Measurements from ENCODE around the gene COX4I2.
"Not testable (repeated sequence)": the region's sequence is repeated elsewhere in the genome, so short reads cannot be mapped to it uniquely, and the experiment has no call there.

Gene COX4I2

DNA sequence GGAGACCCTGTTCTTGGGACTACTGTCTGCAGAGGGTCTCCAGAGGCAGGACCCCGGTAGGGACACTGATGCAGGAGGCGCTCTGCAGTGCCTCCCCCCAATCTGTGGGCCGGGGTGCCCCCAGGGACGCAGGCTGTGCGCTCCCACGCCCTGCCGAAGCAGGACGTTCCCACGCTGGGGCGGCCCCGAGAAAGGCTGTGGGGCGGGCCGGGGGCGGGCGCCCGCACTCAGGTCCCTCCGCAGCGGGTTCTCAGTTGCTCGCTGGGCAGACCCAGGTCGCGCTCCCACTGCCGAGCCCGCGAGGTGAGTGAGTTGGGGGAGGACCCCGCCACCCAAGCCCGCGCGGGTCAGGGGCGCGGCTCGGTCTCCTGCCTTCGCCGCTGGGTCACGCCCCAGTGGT lies at the start of gene COX4I2:
COX4I2 (plus strand) TSS at position 253 of the 400 bp plus-strand sequence. CDS start 1,106 bp downstream, outside the sequence.
- peaks cover 8% of the 10 kb centered on the region for H3K27me3 Mint-ChIP-seq (ENCODE audit: low read depth)

DNA sequence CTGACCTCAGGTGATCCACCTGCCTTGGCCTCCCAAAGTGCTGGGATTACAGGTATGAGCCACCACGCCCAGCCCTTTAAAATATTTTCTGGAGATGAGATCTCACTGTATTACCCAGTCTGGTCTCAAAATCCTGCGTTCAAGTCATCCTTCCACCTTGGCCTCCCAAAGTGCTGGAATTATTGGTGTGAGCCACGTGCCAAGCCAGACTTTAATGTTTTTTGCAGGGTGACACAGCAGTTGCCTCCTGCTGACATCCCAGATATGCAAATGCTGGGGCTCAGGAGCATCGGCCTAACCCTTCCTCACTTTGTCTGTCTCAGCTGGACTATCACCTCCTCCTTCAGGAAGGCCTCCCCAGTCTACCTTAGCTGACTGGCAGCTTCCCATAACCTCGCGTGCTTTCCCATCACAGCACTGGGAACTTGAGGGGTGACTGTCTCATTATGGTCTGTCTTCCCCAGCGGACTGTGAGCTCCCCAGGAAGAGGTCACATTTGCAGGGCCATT lies 46.9 kb upstream of the COX4I2 start:
- Mint-ChIP-seq H3K9me3 (no peaks in the 10 kb centered on the region), H3K4me3 (no peak overlapping the region), H3K4me1 (ENCODE audit: low read depth) (peaks cover 7% of the 10 kb centered on the region), H3K36me3 (ENCODE audit: low read depth) (no peaks in the 10 kb centered on the region), H3K27me3 (ENCODE audit: low read depth) (peaks cover 25% of the 10 kb centered on the region), H3K27ac (no peak overlapping the region)
- DNase-seq (ENCODE audit: low spot score), result no peak

More for the DNA sequence above, at the start of gene COX4I2:
- Mint-ChIP-seq H3K9me3 (no peaks in the 10 kb centered on the region), H3K36me3 (ENCODE audit: low read depth) (no peaks in the 10 kb centered on the region), H3K27ac (no peak within 1 kb of the TSS), H3K4me1 (ENCODE audit: low read depth) (peaks cover 2% of the 10 kb centered on the region), H3K4me3 (no peak within 1 kb of the TSS)
- DNase-seq (ENCODE audit: low spot score), result no peak

DNA sequence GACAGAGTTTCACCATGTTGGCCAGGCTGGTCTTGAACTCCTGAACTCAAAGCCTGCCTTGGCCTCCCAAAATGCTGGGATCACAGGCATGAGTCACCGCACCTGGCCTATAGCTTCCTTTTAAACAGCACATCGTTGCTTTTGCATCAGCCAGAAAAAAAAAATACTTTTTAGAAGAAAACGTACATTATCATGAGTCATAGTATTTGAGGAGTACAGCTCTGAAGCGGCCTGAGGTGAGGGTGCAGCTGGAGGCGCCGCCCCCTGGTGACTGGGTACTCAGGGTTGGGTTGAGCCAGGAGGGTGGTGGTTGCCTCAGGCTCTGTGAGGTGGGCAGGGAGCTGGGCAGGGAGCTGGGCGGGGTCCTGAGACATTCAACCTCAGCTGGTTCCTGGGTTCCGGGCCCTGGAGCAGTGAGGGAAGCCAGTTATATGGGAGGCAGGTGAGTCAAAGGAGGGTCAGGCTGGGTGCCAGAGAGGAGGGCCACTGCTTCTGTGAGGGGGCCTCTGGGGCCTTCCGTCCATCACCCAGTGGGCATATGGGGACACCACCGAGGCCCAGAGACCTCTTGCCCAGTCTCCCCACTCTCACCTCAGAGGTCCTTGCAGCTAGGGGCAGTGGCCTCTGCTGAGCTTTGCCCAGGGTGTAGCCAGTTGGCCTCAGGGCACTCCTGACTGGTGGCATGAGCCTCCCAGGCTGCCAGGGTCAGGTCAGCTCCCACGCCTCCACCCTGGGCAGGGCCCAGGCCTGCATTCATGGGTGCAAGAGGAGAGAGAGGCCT lies 44.3 kb upstream of the COX4I2 start:
- no peak overlapping the region for H3K4me3 Mint-ChIP-seq
- DNase-seq (ENCODE audit: low spot score), result no peak
- no peaks in the 10 kb centered on the region for H3K9me3 Mint-ChIP-seq
- no peaks in the 10 kb centered on the region for H3K36me3 Mint-ChIP-seq (ENCODE audit: low read depth)
- peaks cover under 1% of the 10 kb centered on the region for H3K4me1 Mint-ChIP-seq (ENCODE audit: low read depth)
- H3K27ac Mint-ChIP-seq, result no peak overlapping the region
- peaks cover 10% of the 10 kb centered on the region for H3K27me3 Mint-ChIP-seq (ENCODE audit: low read depth)

DNA sequence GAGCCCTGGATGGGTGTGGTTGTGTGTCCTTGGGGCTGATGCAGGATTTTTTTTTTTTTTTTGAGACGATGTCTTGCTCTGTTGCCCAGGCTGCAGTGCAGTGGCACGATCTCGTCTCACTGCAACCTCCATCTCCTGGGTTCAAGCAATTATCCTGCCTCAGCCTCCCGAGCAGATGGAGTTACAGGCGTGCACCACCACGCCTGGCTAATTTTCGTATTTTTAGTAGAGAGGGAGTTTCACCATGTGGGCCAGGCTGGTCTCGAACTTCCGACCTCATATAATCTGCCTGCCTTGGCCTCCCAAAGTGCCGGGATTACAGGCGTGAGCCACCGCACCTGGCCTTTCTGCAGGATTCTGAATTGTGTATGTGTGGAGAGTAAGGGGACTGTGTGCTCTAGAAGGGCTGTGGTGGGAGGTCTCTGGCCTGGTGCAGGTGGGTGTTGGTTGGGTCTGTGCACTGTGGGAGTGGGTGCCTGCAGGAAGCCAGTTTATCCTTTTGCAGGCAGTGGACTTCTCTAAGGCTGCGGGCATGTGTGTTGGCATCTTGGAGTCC lies 43.6 kb upstream of the COX4I2 start:
- no peaks in the 10 kb centered on the region for H3K9me3 Mint-ChIP-seq

DNA sequence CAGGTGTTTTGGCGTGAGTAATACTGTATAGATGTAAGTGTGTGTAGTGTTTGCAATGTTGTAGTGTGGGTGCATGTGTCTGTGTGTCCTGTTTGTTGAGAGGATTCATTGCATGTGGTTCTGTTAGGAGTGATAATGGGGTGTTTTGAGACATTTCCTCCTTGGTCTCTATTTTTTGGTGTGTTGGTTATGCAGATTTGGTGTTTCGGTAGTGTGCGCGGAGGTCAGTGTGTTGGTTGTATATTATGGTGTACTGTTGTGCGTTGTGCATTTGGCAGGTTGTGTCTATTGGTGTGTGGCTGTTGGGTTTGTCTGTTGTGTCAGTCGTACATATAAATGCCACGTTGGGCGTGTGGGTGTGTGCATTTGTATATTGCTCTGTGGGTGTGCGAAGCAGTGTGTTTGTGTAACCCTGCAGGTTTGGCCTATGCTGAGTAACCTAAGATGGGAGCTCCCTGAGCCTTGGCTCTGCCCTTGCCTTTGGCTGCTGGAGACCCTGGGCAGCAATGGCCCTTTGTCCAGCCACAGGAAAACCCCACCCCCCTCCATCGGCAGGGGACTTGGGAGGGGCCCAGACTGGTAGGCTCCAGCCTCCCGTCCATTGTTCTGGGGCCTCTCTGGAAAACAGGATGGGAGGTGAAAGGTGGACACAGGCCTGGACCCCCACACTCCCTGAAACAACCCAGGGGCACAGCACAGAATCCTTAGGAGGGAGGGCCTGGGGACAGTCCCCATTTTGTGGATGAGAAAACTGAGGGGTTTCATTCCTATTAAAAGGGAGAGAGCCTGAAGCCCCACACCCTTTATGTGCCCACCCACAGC lies 42.9 kb upstream of the COX4I2 start:
- peak overlapping the region; percentile 13 for H3K27ac Mint-ChIP-seq
- no peak overlapping the region for H3K4me3 Mint-ChIP-seq
- H3K36me3 Mint-ChIP-seq (ENCODE audit: low read depth), result no peaks in the 10 kb centered on the region
- H3K4me1 Mint-ChIP-seq (ENCODE audit: low read depth), result no peaks in the 10 kb centered on the region
- H3K9me3 Mint-ChIP-seq, result no peaks in the 10 kb centered on the region
- no peaks in the 10 kb centered on the region for H3K27me3 Mint-ChIP-seq (ENCODE audit: low read depth)
- DNase-seq (ENCODE audit: low spot score), result no peak

More for the DNA sequence above, 43.6 kb upstream of the COX4I2 start:
- peak overlapping the region; percentile 13 for H3K27ac Mint-ChIP-seq
- no peaks in the 10 kb centered on the region for H3K4me1 Mint-ChIP-seq (ENCODE audit: low read depth)
- no peaks in the 10 kb centered on the region for H3K36me3 Mint-ChIP-seq (ENCODE audit: low read depth)
- no peak overlapping the region for H3K4me3 Mint-ChIP-seq
- DNase-seq (ENCODE audit: low spot score), result no peak
- H3K27me3 Mint-ChIP-seq (ENCODE audit: low read depth), result peaks cover 4% of the 10 kb centered on the region

DNA sequence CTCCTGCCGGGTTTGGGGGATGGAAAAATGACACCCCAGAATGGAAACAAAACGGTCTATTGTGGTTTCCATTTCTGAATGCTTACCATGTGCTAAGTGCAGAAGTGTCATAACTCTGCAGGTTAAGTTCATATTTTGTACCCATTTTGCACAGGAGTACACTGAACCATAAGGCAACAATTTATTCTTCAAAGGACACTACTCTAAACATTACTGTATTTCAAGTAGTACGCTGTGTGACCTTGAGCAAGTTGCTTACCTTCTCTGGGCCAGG lies 42.4 kb upstream of the COX4I2 start:
- H3K4me3 Mint-ChIP-seq, result no peak overlapping the region
- no peaks in the 10 kb centered on the region for H3K4me1 Mint-ChIP-seq (ENCODE audit: low read depth)
- no peaks in the 10 kb centered on the region for H3K36me3 Mint-ChIP-seq (ENCODE audit: low read depth)
- H3K9me3 Mint-ChIP-seq, result no peaks in the 10 kb centered on the region
- H3K27me3 Mint-ChIP-seq (ENCODE audit: low read depth), result no peaks in the 10 kb centered on the region
- DNase-seq (ENCODE audit: low spot score), result no peak
- H3K27ac Mint-ChIP-seq, result no peak overlapping the region

DNA sequence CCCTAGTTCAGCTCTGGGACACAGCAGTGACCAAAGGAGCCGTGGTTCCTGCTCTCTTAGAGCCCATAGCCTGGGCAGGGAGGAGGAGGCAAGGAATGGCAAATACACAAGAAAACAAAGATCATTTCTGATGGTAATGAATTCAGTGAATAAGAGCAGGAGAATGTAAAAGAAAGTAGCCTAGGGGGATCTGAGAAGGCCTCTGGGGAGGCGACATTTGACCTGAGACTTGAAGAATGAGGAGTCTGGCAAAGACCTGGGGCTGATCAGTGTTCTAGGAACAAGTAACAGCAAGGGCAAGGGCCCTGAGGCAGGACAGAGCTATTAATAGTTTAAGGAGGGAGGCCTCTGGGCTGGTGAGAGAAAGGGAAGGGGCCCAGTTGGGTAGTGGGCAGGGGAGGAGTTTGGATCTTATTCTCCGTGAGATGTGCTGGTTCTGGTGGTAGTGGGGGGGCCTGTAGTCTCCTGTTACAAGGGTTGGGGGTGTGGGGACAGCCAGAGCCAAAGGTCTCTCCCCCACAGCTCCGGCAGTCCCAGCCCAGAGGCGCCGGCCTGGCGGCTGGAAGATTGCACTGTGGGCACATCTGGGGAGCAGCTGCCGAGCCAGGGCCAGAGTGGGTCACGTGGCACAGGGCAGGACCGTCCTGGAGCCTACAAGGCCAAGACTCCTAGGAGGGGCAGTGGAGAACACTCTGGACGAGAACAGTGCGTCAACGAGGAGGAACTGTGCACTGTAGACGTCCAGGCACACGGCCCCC lies 41.9 kb upstream of the COX4I2 start:
- Mint-ChIP-seq H3K9me3 (no peaks in the 10 kb centered on the region), H3K4me1 (ENCODE audit: low read depth) (no peaks in the 10 kb centered on the region), H3K4me3 (no peak overlapping the region), H3K27ac (no peak overlapping the region), H3K36me3 (ENCODE audit: low read depth) (no peaks in the 10 kb centered on the region), H3K27me3 (ENCODE audit: low read depth) (no peaks in the 10 kb centered on the region)
- DNase-seq (ENCODE audit: low spot score), result no peak

DNA sequence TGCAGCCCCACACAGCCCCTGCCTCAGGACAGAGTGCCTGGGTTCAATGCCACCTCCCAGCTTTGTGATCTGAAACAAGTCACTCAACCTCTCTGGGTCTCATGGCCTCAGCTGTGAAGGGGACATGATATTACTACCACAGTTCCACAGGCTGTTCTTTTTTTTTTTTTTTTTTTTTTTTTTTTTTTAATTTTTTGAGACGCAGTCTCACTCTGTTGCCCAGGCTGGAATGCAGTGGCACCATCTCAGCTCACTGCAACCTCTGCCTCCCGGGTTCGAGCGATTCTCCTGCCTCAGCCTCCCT lies 41.3 kb upstream of the COX4I2 start:
- not testable (repeated sequence) for H3K27ac Mint-ChIP-seq; H3K27me3 Mint-ChIP-seq (ENCODE audit: low read depth); H3K9me3 Mint-ChIP-seq; H3K4me1 Mint-ChIP-seq (ENCODE audit: low read depth); H3K4me3 Mint-ChIP-seq; H3K36me3 Mint-ChIP-seq (ENCODE audit: low read depth); DNase-seq (ENCODE audit: low spot score)

DNA sequence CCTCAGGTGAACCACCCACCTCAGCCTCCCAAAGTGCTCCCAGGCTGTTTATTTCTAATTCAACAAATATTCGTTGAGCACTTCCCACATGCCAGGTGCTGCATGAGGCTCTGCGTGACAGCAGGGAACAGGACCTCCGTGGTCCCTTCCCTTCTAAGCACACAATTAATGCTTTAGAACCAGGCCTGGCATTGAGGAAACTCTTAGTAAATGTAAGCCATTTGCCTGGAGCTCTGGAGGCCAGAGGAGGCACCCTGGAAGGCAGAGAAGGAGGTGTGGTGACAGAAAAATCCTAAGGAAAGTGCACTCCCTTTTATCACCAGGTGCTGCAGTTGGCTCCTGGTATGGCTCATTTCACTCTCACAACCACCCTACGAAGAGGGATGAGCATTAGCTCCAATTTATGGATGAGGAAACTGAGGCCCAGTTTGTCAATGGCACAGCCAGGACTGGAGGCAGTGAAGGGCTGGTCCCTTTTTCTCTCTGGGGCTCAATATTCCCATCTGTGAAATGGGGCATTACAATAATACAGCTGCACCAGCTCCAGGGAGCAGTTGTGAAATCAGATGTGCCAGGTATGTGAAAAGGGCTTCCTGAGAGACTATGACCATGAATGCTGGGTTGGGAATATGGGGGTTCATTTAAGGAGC lies 40.8 kb upstream of the COX4I2 start:
- H3K9me3 Mint-ChIP-seq, result no peaks in the 10 kb centered on the region
- no peaks in the 10 kb centered on the region for H3K4me1 Mint-ChIP-seq (ENCODE audit: low read depth)
- no peaks in the 10 kb centered on the region for H3K27me3 Mint-ChIP-seq (ENCODE audit: low read depth)
- no peak overlapping the region for H3K27ac Mint-ChIP-seq
- DNase-seq (ENCODE audit: low spot score), result no peak
- no peaks in the 10 kb centered on the region for H3K36me3 Mint-ChIP-seq (ENCODE audit: low read depth)
- no peak overlapping the region for H3K4me3 Mint-ChIP-seq

DNA sequence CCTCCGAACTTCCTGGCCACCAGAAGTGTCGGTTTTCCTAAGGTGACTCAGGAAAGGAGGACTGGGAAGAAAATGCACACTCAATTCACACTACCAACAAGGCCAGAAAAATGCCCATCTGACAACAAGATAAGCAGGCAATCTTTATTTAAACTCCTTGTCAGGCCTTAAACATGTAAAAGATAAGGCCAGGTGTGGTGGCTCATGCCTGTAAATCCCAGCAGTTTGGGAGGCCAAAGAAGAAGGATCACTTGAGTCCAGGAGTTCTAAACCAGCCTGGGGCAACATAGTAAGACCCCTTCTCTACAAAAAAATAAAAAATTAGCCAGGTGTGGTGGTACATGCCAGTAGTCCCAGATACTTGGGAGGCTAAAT lies 40.2 kb upstream of the COX4I2 start:
- H3K27me3 Mint-ChIP-seq (ENCODE audit: low read depth), result peaks cover under 1% of the 10 kb centered on the region

DNA sequence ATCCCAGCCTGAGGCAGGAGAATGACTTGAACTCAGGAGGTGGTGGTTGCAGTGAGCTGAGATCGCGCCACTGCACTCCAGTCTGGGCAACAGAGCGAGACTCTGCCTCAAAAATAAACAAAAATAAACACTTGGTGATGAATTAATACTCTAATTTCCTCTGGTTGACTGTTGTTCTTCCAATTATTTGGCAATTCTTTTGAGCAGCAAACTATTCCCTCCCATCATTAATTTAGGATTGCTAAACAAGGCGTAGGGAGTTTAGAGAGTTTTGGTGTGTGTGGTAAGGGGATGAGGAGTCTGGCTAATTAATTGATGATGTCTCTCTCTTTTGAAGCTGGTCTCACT lies 35.3 kb upstream of the COX4I2 start:
- Mint-ChIP-seq H3K4me1 (ENCODE audit: low read depth) (peaks cover 24% of the 10 kb centered on the region), H3K27ac (no peak overlapping the region), H3K27me3 (ENCODE audit: low read depth) (peaks cover 32% of the 10 kb centered on the region), H3K36me3 (ENCODE audit: low read depth) (no peaks in the 10 kb centered on the region), H3K4me3 (peak overlapping the region; percentile 10), H3K9me3 (no peaks in the 10 kb centered on the region)
- no peak for DNase-seq (ENCODE audit: low spot score)

More for the DNA sequence above, 40.2 kb upstream of the COX4I2 start:
- H3K9me3 Mint-ChIP-seq, result no peaks in the 10 kb centered on the region
- H3K4me1 Mint-ChIP-seq (ENCODE audit: low read depth), result no peaks in the 10 kb centered on the region
- no peak for DNase-seq (ENCODE audit: low spot score)
- no peaks in the 10 kb centered on the region for H3K36me3 Mint-ChIP-seq (ENCODE audit: low read depth)
- no peak overlapping the region for H3K27ac Mint-ChIP-seq
- no peak overlapping the region for H3K4me3 Mint-ChIP-seq

DNA sequence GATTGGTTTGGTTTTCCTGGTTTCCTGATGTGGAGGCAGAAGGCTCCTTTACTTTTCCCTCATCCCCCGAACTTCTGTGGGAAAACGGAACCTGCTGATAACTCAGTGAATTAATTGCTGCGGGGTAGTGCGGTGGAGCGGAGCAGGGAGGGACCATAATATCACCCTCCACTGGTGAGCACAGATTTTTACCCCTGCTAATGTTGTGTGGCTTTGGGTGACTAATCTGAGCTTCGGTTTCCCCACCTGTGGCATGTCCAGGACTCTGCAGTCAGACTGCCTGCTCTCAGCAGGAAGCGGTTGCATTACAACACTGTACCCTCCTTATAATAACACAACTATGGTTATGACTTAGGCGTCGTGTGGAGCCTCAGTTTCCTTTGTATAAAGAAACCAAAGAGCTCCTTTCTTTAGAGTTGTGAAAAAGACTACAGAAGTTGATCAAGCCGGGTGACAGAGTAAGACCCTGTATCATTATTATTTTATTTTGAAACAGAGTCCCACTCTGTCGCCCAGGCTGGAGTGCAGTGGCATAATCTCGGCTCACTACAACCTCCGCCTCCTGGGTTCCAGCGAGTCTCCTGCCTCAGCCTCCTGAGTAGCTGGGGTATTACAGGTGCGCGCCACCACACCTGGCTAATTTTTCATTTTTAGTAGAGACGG lies 34.8 kb upstream of the COX4I2 start:
- Mint-ChIP-seq H3K4me3 (peak overlapping the region; percentile 10), H3K27ac (no peak overlapping the region), H3K4me1 (ENCODE audit: low read depth) (peaks cover 24% of the 10 kb centered on the region), H3K9me3 (no peaks in the 10 kb centered on the region), H3K36me3 (ENCODE audit: low read depth) (no peaks in the 10 kb centered on the region), H3K27me3 (ENCODE audit: low read depth) (peaks cover 37% of the 10 kb centered on the region)
- DNase-seq (ENCODE audit: low spot score), result peak; percentile 67

Measured in T-helper 2 cell treated with Interferon-gamma antibody and Interleukin-4, amounts not matched to agents 5 μg/mL and 100 μg/mL, for 36 hours (primary cell).